ENCODE measurements around the gene SUSD4. TPM values are rescaled to one million over a fixed set of nuclear protein-coding genes. Genes with fewer than 3 reads are reported as not detected.
A peak's percentile ranks its signal among the peaks of the same experiment; 100 is the strongest.

The SUSD4 gene
- total RNA-seq, 1 donor from 2014 or later, result 3.5 TPM

- no peaks in the 10 kb centered on the region for H3K79me2 ChIP-seq (ENCODE audit: low read depth)
- no peak overlapping the region for H3K9ac ChIP-seq
- peaks cover 8% of the 10 kb centered on the region for H3K27me3 Mint-ChIP-seq (ENCODE audit: insufficient read depth, low read depth)
- TF ChIP-seq EZH2phosphoT487 (IDR thresholded peaks at IDR 0.05), result no peak
- TF ChIP-seq CTCF (IDR thresholded peaks at IDR 0.05), result no peak
- no peak for TF ChIP-seq EZH2 (IDR thresholded peaks at IDR 0.05)
- no peaks in the 10 kb centered on the region for H3K36me3 Mint-ChIP-seq
- H3K4me3 ChIP-seq, result no peak overlapping the region
- H3K27me3 ChIP-seq, result no peaks in the 10 kb centered on the region
- H2AFZ ChIP-seq (replicated peaks), result no peak overlapping the region
- no peaks in the 10 kb centered on the region for H4K20me1 ChIP-seq (ENCODE audit: low read depth)
- no peaks in the 10 kb centered on the region for H3F3A ChIP-seq (ENCODE audit: low read depth)
- no peak overlapping the region for H3K27ac ChIP-seq
- peaks cover 21% of the 10 kb centered on the region for H3K4me1 Mint-ChIP-seq
- peaks cover 10% of the 10 kb centered on the region for H3K4me1 ChIP-seq
- no peak overlapping the region for H3K27ac Mint-ChIP-seq
- H3K4me3 Mint-ChIP-seq, result no peak overlapping the region
- H3K4me2 ChIP-seq, result peak overlapping the region; percentile 37
- H3K9me3 Mint-ChIP-seq, result peaks cover 11% of the 10 kb centered on the region
- no peaks in the 10 kb centered on the region for H3K9me3 ChIP-seq (ENCODE audit: low read depth)
- no peak for DNase-seq (ENCODE audit: low spot score)
- H3K36me3 ChIP-seq, result no peaks in the 10 kb centered on the region
Measured at GRCh38 chr1:223216074-223216473, 147.9 kb downstream of the SUSD4 start.

GRCh38 chr1:223215026-223215425 is 148.9 kb downstream of the SUSD4 start:
- DNase-seq (ENCODE audit: low spot score), result no peak
- H3K36me3 Mint-ChIP-seq, result no peaks in the 10 kb centered on the region
- Histone ChIP-seq H3K4me1 (peaks cover 10% of the 10 kb centered on the region), H3K27ac (no peak overlapping the region), H2AFZ (replicated peaks) (no peak overlapping the region), H3K36me3 (no peaks in the 10 kb centered on the region), H3K9me3 (ENCODE audit: low read depth) (no peaks in the 10 kb centered on the region), H4K20me1 (ENCODE audit: low read depth) (no peaks in the 10 kb centered on the region), H3K9ac (no peak overlapping the region), H3F3A (ENCODE audit: low read depth) (no peaks in the 10 kb centered on the region), H3K27me3 (no peaks in the 10 kb centered on the region), H3K4me2 (no peak overlapping the region), H3K4me3 (no peak overlapping the region), H3K79me2 (ENCODE audit: low read depth) (no peaks in the 10 kb centered on the region)
- no peak for TF ChIP-seq EZH2phosphoT487 (IDR thresholded peaks at IDR 0.05)
- TF ChIP-seq EZH2 (IDR thresholded peaks at IDR 0.05), result no peak
- TF ChIP-seq CTCF (IDR thresholded peaks at IDR 0.05), result no peak
- no peak overlapping the region for H3K4me3 Mint-ChIP-seq
- peaks cover 11% of the 10 kb centered on the region for H3K9me3 Mint-ChIP-seq
- peaks cover 21% of the 10 kb centered on the region for H3K4me1 Mint-ChIP-seq
- no peak overlapping the region for H3K27ac Mint-ChIP-seq
- H3K27me3 Mint-ChIP-seq (ENCODE audit: insufficient read depth, low read depth), result peaks cover 8% of the 10 kb centered on the region

GRCh38 chr1:223214261-223214807 is 149.6 kb downstream of the SUSD4 start:
- Histone ChIP-seq H3K4me3 (no peak overlapping the region), H3K9me3 (ENCODE audit: low read depth) (no peaks in the 10 kb centered on the region), H3K27ac (no peak overlapping the region), H3F3A (ENCODE audit: low read depth) (no peaks in the 10 kb centered on the region), H2AFZ (replicated peaks) (no peak overlapping the region), H3K79me2 (ENCODE audit: low read depth) (no peaks in the 10 kb centered on the region), H3K9ac (no peak overlapping the region), H4K20me1 (ENCODE audit: low read depth) (no peaks in the 10 kb centered on the region), H3K36me3 (no peaks in the 10 kb centered on the region), H3K4me2 (no peak overlapping the region), H3K4me1 (peaks cover 10% of the 10 kb centered on the region), H3K27me3 (no peaks in the 10 kb centered on the region)
- no peak overlapping the region for H3K4me3 Mint-ChIP-seq
- no peak for DNase-seq (ENCODE audit: low spot score)
- peaks cover 21% of the 10 kb centered on the region for H3K4me1 Mint-ChIP-seq
- no peak for TF ChIP-seq EZH2 (IDR thresholded peaks at IDR 0.05)
- H3K27ac Mint-ChIP-seq, result no peak overlapping the region
- no peaks in the 10 kb centered on the region for H3K36me3 Mint-ChIP-seq
- peaks cover 11% of the 10 kb centered on the region for H3K9me3 Mint-ChIP-seq
- H3K27me3 Mint-ChIP-seq (ENCODE audit: insufficient read depth, low read depth), result peaks cover 8% of the 10 kb centered on the region

- DNase-seq (ENCODE audit: low spot score), result no peak
- H3K4me1 Mint-ChIP-seq, result peaks cover 33% of the 10 kb centered on the region
- H3K9ac ChIP-seq, result no peak overlapping the region
- H3K79me2 ChIP-seq (ENCODE audit: low read depth), result no peaks in the 10 kb centered on the region
- no peaks in the 10 kb centered on the region for H3K27me3 ChIP-seq
- H3K36me3 ChIP-seq, result no peaks in the 10 kb centered on the region
- H3K27me3 Mint-ChIP-seq (ENCODE audit: insufficient read depth, low read depth), result peaks cover 8% of the 10 kb centered on the region
- H3K4me3 ChIP-seq, result no peak overlapping the region
- peaks cover 10% of the 10 kb centered on the region for H3K4me1 ChIP-seq
- H4K20me1 ChIP-seq (ENCODE audit: low read depth), result no peaks in the 10 kb centered on the region
- H3K9me3 Mint-ChIP-seq, result no peaks in the 10 kb centered on the region
- no peak overlapping the region for H3K27ac Mint-ChIP-seq
- no peaks in the 10 kb centered on the region for H3F3A ChIP-seq (ENCODE audit: low read depth)
- H3K9me3 ChIP-seq (ENCODE audit: low read depth), result no peaks in the 10 kb centered on the region
- no peak overlapping the region for H3K4me3 Mint-ChIP-seq
- H2AFZ ChIP-seq (replicated peaks), result no peak overlapping the region
- H3K27ac ChIP-seq, result no peak overlapping the region
- H3K36me3 Mint-ChIP-seq, result no peaks in the 10 kb centered on the region
- H3K4me2 ChIP-seq, result no peak overlapping the region
- no peak for TF ChIP-seq EZH2phosphoT487 (IDR thresholded peaks at IDR 0.05)
- TF ChIP-seq EZH2 (IDR thresholded peaks at IDR 0.05), result no peak
- TF ChIP-seq CTCF (IDR thresholded peaks at IDR 0.05), result no peak
Measured at GRCh38 chr1:223212441-223212840, 151.5 kb downstream of the SUSD4 start.
